Measurements from ENCODE around the gene PSENEN. TPM values are rescaled to one million over a fixed set of nuclear protein-coding genes. Genes with fewer than 3 reads are reported as not detected.
A peak's percentile ranks its signal among the peaks of the same experiment; 100 is the strongest.

The PSENEN gene
- total and polyA plus RNA-seq, 9 of the 15 experiments (the other 6 are each of a cell fraction or from before 2014, with no cell fraction given) = 34.5 to 299 (median 61.1) TPM

- TF ChIP-seq, protein P1, sequence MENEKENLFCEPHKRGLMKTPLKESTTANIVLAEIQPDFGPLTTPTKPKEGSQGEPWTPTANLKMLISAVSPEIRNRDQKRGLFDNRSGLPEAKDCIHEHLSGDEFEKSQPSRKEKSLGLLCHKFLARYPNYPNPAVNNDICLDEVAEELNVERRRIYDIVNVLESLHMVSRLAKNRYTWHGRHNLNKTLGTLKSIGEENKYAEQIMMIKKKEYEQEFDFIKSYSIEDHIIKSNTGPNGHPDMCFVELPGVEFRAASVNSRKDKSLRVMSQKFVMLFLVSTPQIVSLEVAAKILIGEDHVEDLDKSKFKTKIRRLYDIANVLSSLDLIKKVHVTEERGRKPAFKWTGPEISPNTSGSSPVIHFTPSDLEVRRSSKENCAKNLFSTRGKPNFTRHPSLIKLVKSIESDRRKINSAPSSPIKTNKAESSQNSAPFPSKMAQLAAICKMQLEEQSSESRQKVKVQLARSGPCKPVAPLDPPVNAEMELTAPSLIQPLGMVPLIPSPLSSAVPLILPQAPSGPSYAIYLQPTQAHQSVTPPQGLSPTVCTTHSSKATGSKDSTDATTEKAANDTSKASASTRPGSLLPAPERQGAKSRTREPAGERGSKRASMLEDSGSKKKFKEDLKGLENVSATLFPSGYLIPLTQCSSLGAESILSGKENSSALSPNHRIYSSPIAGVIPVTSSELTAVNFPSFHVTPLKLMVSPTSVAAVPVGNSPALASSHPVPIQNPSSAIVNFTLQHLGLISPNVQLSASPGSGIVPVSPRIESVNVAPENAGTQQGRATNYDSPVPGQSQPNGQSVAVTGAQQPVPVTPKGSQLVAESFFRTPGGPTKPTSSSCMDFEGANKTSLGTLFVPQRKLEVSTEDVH (IDR thresholded peaks at IDR 0.05; ENCODE audit: low read depth, partially characterized antibody) = peak; percentile 100
- TF ChIP-seq PKNOX1 (IDR thresholded peaks at IDR 0.05) = peak; percentile 53; the same call in 1 of the 2 replicates
- TF ChIP-seq ZNF699 (CRISPR knock-in tag; IDR thresholded peaks at IDR 0.05; ENCODE audit: insufficient replicate concordance) = no peak
- 0 out of 2 replicates have a peak, but pooled peaks have one; percentile 20 for TF ChIP-seq ZNF511 (CRISPR knock-in tag; IDR thresholded peaks at IDR 0.05)
- TF ChIP-seq MCM7 (IDR thresholded peaks at IDR 0.05) = no peak
- TF ChIP-seq ZBTB7A (IDR thresholded peaks at IDR 0.05; ENCODE audit: borderline replicate concordance, control insufficient read depth, low read depth, low read length) = peak; percentile 10; the same call in 1 of the 2 replicates
- TF ChIP-seq EP300 (IDR thresholded peaks at IDR 0.05; ENCODE audit: low read length) = peak; percentile 18; the same call in 1 of the 2 replicates
- no peak for TF ChIP-seq ARHGAP35 (IDR thresholded peaks at IDR 0.05; ENCODE audit: partially characterized antibody)
- peak; percentile 35; the same call in 1 of the 2 replicates for TF ChIP-seq HCFC1 (IDR thresholded peaks at IDR 0.05; ENCODE audit: low read depth, low read length)
- TF ChIP-seq ZNF507 (tag; conservative IDR thresholded peaks at IDR 0.05) = no peak
- TF ChIP-seq, protein P2, sequence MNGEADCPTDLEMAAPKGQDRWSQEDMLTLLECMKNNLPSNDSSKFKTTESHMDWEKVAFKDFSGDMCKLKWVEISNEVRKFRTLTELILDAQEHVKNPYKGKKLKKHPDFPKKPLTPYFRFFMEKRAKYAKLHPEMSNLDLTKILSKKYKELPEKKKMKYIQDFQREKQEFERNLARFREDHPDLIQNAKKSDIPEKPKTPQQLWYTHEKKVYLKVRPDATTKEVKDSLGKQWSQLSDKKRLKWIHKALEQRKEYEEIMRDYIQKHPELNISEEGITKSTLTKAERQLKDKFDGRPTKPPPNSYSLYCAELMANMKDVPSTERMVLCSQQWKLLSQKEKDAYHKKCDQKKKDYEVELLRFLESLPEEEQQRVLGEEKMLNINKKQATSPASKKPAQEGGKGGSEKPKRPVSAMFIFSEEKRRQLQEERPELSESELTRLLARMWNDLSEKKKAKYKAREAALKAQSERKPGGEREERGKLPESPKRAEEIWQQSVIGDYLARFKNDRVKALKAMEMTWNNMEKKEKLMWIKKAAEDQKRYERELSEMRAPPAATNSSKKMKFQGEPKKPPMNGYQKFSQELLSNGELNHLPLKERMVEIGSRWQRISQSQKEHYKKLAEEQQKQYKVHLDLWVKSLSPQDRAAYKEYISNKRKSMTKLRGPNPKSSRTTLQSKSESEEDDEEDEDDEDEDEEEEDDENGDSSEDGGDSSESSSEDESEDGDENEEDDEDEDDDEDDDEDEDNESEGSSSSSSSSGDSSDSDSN (IDR thresholded peaks at IDR 0.05; ENCODE audit: borderline replicate concordance in 1 of 2, low read depth in 2 of 2, low read length in 2 of 2) = no peak
- no peak for TF ChIP-seq ZBTB2 (IDR thresholded peaks at IDR 0.05)
- TF ChIP-seq POLR2G (IDR thresholded peaks at IDR 0.05; ENCODE audit: low read depth, low read length) = peak; percentile 93
- TF ChIP-seq ZC3H11A (IDR thresholded peaks at IDR 0.05; ENCODE audit: low read depth, low read length) = no peak
- no peak for TF ChIP-seq CBX3 (IDR thresholded peaks at IDR 0.05; ENCODE audit: borderline replicate concordance in 1 of 2, low read length in 2 of 2)
- peak; percentile 39; the same call in 1 of the 2 replicates for TF ChIP-seq BRD4 (IDR thresholded peaks at IDR 0.05)
- TF ChIP-seq ZNF384 (IDR thresholded peaks at IDR 0.05; ENCODE audit: low read depth, low read length) = 0 out of 2 replicates have a peak, but pooled peaks have one; percentile 32
- no peak for TF ChIP-seq ZNF584 (CRISPR knock-in tag; IDR thresholded peaks at IDR 0.05; ENCODE audit: low read depth)
Measured at GRCh38 chr19:35744430-35745327, 772 bp upstream of the PSENEN start (continued).
